ENCODE measurements around the gene SLC1A5. TPM values are rescaled to one million over a fixed set of nuclear protein-coding genes. Genes with fewer than 3 reads are reported as not detected.
"Not testable (repeated sequence)": the region's sequence is repeated elsewhere in the genome, so short reads cannot be mapped to it uniquely, and the experiment has no call there.

Gene SLC1A5
- total RNA-seq, 4 donors from 2014 or later, result 19.8 to 104 (median 91.4) TPM

DNA sequence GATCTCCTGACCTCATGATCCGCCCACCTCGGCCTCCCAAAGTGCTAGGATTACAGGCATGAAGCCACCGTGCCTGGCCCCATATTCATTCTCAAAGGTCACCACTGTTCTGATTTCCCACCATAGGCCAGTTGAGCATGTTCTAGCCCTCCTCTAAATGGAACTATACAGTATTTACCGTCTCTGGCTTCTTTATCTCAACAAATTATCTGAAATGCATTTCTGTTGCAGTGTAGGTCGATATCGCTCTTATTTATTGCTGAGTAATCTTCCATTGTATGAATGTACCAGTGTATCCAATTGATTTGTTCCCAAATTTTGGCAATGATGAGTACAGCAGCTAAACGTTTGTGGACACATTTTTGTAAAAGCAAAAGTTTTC is 15.4 kb downstream of the SLC1A5 start:
- in situ Hi-C loops (cut with MboI; ENCODE audit: low pct_ligation_motif_present in 1 of 4, low pct_unique_long_range_greater_than_20kb in 1 of 4, low sequenced_read_pairs in 3 of 4) (loop anchor here in 1 of 4 donors (25.0 kb wide), 1 partner anchor 214 kb away; no protein-coding TSS in a partner anchor), intact Hi-C loops (cut with DNase I; ENCODE audit: low total_unique reads) (no loop called here)
- Histone ChIP-seq H3K9me3 (no peaks in the 10 kb centered on the region), H3K27me3 (no peaks in the 10 kb centered on the region), H3K27ac (no peak overlapping the region), H3K4me3 (no peak overlapping the region), H3K4me1 (peaks cover 0 to 39% (median 20%) of the 10 kb centered on the region in 4 donors), H3K36me3 (peaks cover 0 to 27% (median 17%) of the 10 kb centered on the region in 4 donors)
- TF ChIP-seq EP300 (IDR thresholded peaks at IDR 0.05; ENCODE audit: low read depth) (no peak), POLR2A (IDR thresholded peaks at IDR 0.05) (no peak)
- 73 to 92% methylated on average over 7 of the region's 7 CpGs for WGBS, 2 donors (ENCODE audit: low coverage in 1 of 2)
- DNase-seq, result no peak

DNA sequence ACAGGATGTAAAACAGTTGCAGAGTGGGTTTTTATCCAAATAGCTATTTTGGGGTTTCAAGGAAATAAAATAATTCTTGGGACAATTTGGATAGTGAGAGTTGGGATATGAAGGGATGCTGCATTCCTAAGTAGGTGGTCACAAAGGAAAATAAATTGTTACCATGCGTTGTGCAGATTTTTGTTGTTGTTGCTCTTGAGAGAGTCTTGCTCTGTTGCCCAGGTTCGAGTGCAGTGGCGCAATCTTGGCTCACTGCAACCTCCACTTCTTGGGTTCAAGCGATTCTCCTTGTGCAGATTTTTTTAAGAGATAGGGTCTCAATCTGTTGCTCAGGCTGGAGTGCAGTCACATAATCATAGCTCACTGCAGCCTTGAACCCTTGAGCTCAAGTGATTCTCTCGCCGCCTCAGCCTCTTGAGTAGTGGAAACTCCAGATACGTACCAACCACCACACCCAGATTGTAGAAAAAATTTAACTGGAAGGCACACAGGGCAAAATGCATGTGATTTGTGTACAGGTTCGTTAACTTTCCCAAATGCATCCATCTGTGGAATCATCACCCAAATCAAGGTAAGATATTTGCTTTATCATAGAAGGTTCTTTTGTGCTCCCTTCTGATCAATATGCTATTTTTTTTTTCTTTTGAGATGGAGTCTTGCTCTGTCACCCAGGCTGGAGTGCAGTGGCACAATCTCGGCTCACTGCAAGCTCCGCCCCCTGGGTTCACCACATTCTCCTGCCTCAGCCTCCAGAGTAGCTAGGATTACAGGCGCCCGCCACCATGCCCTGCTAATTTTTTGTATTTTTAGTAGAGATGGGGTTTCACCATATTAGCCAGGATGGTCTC is 16.0 kb downstream of the SLC1A5 start:
- peaks cover 0 to 36% (median 21%) of the 10 kb centered on the region in 4 donors for H3K4me1 ChIP-seq
- peaks cover 0 to 25% (median 16%) of the 10 kb centered on the region in 4 donors for H3K36me3 ChIP-seq
- in situ Hi-C loops (cut with MboI; ENCODE audit: low pct_ligation_motif_present in 1 of 4, low pct_unique_long_range_greater_than_20kb in 1 of 4, low sequenced_read_pairs in 3 of 4), result loop anchor here in 1 of 4 donors (25.0 kb wide), 1 partner anchor 215 kb away; no protein-coding TSS in a partner anchor
- no peak for TF ChIP-seq EP300 (IDR thresholded peaks at IDR 0.05; ENCODE audit: low read depth)
- TF ChIP-seq, protein P1, sequence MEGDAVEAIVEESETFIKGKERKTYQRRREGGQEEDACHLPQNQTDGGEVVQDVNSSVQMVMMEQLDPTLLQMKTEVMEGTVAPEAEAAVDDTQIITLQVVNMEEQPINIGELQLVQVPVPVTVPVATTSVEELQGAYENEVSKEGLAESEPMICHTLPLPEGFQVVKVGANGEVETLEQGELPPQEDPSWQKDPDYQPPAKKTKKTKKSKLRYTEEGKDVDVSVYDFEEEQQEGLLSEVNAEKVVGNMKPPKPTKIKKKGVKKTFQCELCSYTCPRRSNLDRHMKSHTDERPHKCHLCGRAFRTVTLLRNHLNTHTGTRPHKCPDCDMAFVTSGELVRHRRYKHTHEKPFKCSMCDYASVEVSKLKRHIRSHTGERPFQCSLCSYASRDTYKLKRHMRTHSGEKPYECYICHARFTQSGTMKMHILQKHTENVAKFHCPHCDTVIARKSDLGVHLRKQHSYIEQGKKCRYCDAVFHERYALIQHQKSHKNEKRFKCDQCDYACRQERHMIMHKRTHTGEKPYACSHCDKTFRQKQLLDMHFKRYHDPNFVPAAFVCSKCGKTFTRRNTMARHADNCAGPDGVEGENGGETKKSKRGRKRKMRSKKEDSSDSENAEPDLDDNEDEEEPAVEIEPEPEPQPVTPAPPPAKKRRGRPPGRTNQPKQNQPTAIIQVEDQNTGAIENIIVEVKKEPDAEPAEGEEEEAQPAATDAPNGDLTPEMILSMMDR (IDR thresholded peaks at IDR 0.05), result no peak
- no peak for TF ChIP-seq POLR2AphosphoS5 (IDR thresholded peaks at IDR 0.05)
- no peak for TF ChIP-seq POLR2A (IDR thresholded peaks at IDR 0.05)
- no peak overlapping the region for H3K27ac ChIP-seq
- no peaks in the 10 kb centered on the region for H3K27me3 ChIP-seq
- DNase-seq, result no peak
- no peak overlapping the region for H3K4me3 ChIP-seq
- intact Hi-C loops (cut with DNase I; ENCODE audit: low total_unique reads), result no loop called here
- H3K9me3 ChIP-seq, result no peaks in the 10 kb centered on the region
- WGBS, 2 donors (ENCODE audit: low coverage in 1 of 2), result 74 to 75% methylated on average over 7 to 11 of the region's 12 CpGs

DNA sequence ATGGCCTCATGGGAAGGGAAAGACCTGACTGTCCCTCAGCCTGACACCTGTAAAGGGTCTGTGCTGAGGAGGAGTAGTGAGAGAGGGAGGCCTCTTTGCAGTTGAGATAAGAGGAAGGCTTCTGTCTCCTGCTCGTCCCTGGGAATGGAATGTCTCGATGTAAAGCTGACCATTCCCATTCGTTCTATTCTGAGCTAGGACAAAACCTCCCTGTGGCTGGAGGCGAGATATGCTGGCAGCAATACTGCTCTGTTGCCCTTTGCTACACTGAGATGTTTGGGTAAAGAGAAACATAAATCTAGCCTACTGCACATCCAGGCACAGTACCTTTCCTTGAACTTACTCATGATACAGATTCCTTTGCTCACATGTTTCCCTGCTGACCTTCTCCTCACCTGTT is 19.6 kb downstream of the SLC1A5 start:
- TF ChIP-seq, protein P1 (IDR thresholded peaks at IDR 0.05), result peak in 1 of 5 experiments; percentile 8
- DNase-seq; H3K36me3 ChIP-seq; H3K9me3 ChIP-seq; H3K27me3 ChIP-seq; intact Hi-C loops (cut with DNase I; ENCODE audit: low total_unique reads); H3K4me3 ChIP-seq: not testable (repeated sequence)
- H3K4me1 ChIP-seq, result peaks cover 3 to 48% (median 27%) of the 10 kb centered on the region in 4 donors
- 15% methylated on average over 4 of the region's 4 CpGs; no CpG with 5 or more reads in 1 of the 2 donors for WGBS, 2 donors (ENCODE audit: low coverage in 1 of 2)
- H3K27ac ChIP-seq, result peak overlapping the region; percentile 72 to 79 (median 74)
- in situ Hi-C loops (cut with MboI; ENCODE audit: low pct_ligation_motif_present in 1 of 4, low pct_unique_long_range_greater_than_20kb in 1 of 4, low sequenced_read_pairs in 3 of 4), result loop anchor here in 1 of 4 donors (25.0 kb wide), 1 partner anchor 219 kb away; no protein-coding TSS in a partner anchor

DNA sequence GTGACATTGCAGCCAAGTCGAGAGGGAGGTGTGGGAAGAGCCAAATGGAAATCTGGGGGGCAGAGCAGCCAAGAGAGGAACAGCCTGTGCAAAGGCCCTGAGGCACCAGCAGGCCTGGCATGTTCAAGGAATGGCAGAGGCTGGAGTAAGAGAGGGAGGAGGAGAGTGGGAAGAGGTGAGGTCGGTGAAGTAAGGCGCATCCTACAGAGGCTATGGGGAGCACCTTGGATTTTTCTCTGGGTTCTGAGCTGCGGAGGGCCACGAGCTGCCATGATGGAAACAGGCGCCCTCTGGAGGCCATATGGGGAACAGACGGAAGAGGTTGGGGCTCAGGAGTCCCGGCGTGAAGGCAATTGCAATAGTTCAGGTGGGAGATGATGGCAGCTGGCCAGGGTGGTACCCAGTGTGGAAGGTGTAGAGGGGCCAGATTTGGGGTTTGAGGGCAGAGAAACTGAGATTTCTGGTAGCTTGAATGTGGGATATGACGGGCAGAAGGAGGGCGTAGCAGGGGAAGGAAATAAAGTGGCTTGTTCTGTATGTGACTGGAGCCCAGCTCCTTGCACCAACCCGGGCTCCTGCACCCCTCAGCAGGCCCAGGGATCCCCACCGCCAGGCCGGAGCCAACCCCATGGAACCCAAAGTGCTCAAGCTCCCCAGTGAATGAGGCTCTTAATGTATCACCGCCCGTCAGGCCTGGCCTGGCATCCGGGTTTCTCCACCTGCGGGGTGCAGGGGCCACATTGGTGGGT is 21.7 kb downstream of the SLC1A5 start:
- intact Hi-C loops (cut with DNase I; ENCODE audit: low total_unique reads), result no loop called here
- Histone ChIP-seq H3K4me1 (peaks cover 3 to 43% (median 24%) of the 10 kb centered on the region in 4 donors), H3K27me3 (no peaks in the 10 kb centered on the region), H3K36me3 (no peaks in the 10 kb centered on the region), H3K9me3 (no peaks in the 10 kb centered on the region), H3K4me3 (no peak overlapping the region), H3K27ac (peak overlapping the region in 1 of 4 donors; percentile 75)
- TF ChIP-seq EP300 (IDR thresholded peaks at IDR 0.05; ENCODE audit: low read depth), result no peak
- TF ChIP-seq, protein P1 (IDR thresholded peaks at IDR 0.05), result peak; percentile 57 to 69 (median 64)
- in situ Hi-C loops (cut with MboI; ENCODE audit: low pct_ligation_motif_present in 1 of 4, low pct_unique_long_range_greater_than_20kb in 1 of 4, low sequenced_read_pairs in 3 of 4), result loop anchor here in 1 of 4 donors (25.0 kb wide), 1 partner anchor 221 kb away; no protein-coding TSS in a partner anchor
- 41 to 66% methylated on average over 9 to 18 of the region's 18 CpGs for WGBS, 2 donors (ENCODE audit: low coverage in 1 of 2)
- DNase-seq, result peak; percentile 51
